ENCODE results near the gene RNF217.
"Not testable (repeated sequence)": the region's sequence is repeated elsewhere in the genome, so short reads cannot be mapped to it uniquely, and the experiment has no call there.

Gene RNF217

GRCh38 chr6:124961777-124962638 lies at the start of gene RNF217:
Gene RNF217 (plus strand): TSS chr6:124962437. CDS start chr6:124962545, 108 bp downstream.
- peak; percentile 77 for DNase-seq (ENCODE audit: low spot score)

GRCh38 chr6:124913056-124913455 lies 49.2 kb upstream of the RNF217 start:
- no peak for DNase-seq (ENCODE audit: low spot score)

- DNase-seq (ENCODE audit: low spot score): no peak
Observed at GRCh38 chr6:124917769-124918168, 44.5 kb upstream of the RNF217 start.

GRCh38 chr6:124919703-124920102 lies 42.5 kb upstream of the RNF217 start:
- not testable (repeated sequence) for DNase-seq (ENCODE audit: low spot score)

- DNase-seq (ENCODE audit: low spot score): no peak
Observed at GRCh38 chr6:124924333-124924759, 37.9 kb upstream of the RNF217 start.

GRCh38 chr6:124926435-124926834 lies 35.8 kb upstream of the RNF217 start:
- no peak for DNase-seq (ENCODE audit: low spot score)

- no peak for DNase-seq (ENCODE audit: low spot score)
Observed at GRCh38 chr6:124927806-124928205, 34.4 kb upstream of the RNF217 start.

GRCh38 chr6:124928851-124929250 lies 33.4 kb upstream of the RNF217 start:
- no peak for DNase-seq (ENCODE audit: low spot score)

- no peak for DNase-seq (ENCODE audit: low spot score)
Observed at GRCh38 chr6:124937645-124938044, 24.6 kb upstream of the RNF217 start.

GRCh38 chr6:124941259-124941658 lies 21.0 kb upstream of the RNF217 start:
- DNase-seq (ENCODE audit: low spot score): no peak

GRCh38 chr6:124943658-124944057 lies 18.6 kb upstream of the RNF217 start:
- DNase-seq (ENCODE audit: low spot score): no peak

GRCh38 chr6:124947971-124948451 lies 14.2 kb upstream of the RNF217 start:
- no peak for DNase-seq (ENCODE audit: low spot score)

GRCh38 chr6:124949706-124950105 lies 12.5 kb upstream of the RNF217 start:
- no peak for DNase-seq (ENCODE audit: low spot score)

GRCh38 chr6:124953808-124954207 lies 8.4 kb upstream of the RNF217 start:
- no peak for DNase-seq (ENCODE audit: low spot score)

- no peak for DNase-seq (ENCODE audit: low spot score)
Observed at GRCh38 chr6:124955108-124955856, 7.0 kb upstream of the RNF217 start.

GRCh38 chr6:124956018-124956417 lies 6.2 kb upstream of the RNF217 start:
- DNase-seq (ENCODE audit: low spot score): no peak

GRCh38 chr6:124958149-124958548 lies 4.1 kb upstream of the RNF217 start:
- no peak for DNase-seq (ENCODE audit: low spot score)

- no peak for DNase-seq (ENCODE audit: low spot score)
Observed at GRCh38 chr6:124958759-124959354, 3.4 kb upstream of the RNF217 start.

GRCh38 chr6:124960757-124961463 lies 1.3 kb upstream of the RNF217 start:
- no peak for DNase-seq (ENCODE audit: low spot score)

- no peak for DNase-seq (ENCODE audit: low spot score)
Observed at GRCh38 chr6:124961464-124961776, 817 bp upstream of the RNF217 start.

GRCh38 chr6:124962639-124963415 lies 590 bp downstream of the RNF217 start:
- peak; percentile 70 for DNase-seq (ENCODE audit: low spot score)

Measured in iPS-NIHi11 (cell line).